Fibroblast of lung (primary cell): ENCODE data around the gene SLC25A44. TPM values are rescaled to one million over a fixed set of nuclear protein-coding genes. Genes with fewer than 3 reads are reported as not detected.

Experiments used
- DNase-seq, 2 donors: peaks; one replicate each; pipeline versions ENCODE4 v3.0.0 to v3.0.0-alpha.2; 2010; ENCODE audit warnings: low read depth in 2 of 2
- H2AFZ ChIP-seq: 2 replicates; pipeline ENCODE4 v1.5.1; 2012; ENCODE audit warnings: low read length, control low read depth, inconsistent platforms
- H3K27ac ChIP-seq: 2 replicates; pipeline ENCODE4 v1.5.1; 2011; ENCODE audit warnings: low read length, control low read depth; ENCODE audit not compliant: insufficient read depth
- H3K27me3 ChIP-seq: 2 replicates; pipeline ENCODE4 v1.5.1; 2011; ENCODE audit warnings: mild to moderate bottlenecking, low read length; ENCODE audit not compliant: control insufficient read depth, insufficient read depth
- H3K36me3 ChIP-seq: 2 replicates; pipeline ENCODE4 v1.5.1; 2011; ENCODE audit warnings: low read length; ENCODE audit not compliant: control insufficient read depth, insufficient read depth
- H3K4me1 ChIP-seq: 2 replicates; pipeline ENCODE4 v1.5.1; 2011; ENCODE audit warnings: low read length; ENCODE audit not compliant: control insufficient read depth, insufficient read depth; ENCODE audit errors: extremely low read depth
- H3K4me2 ChIP-seq: 2 replicates; pipeline ENCODE4 v1.5.1; 2011; ENCODE audit warnings: low read length, control low read depth; ENCODE audit not compliant: insufficient read depth; ENCODE audit errors: extremely low read depth
- H3K4me3 ChIP-seq, 4 experiments: fragments of 200-600 bp in 1 of 4; sonication (generic) in 1 of 4; replicated peaks in 1 of 4; 2 replicates each; pipeline ENCODE4 v1.5.1; 2011 to 2016; ENCODE audit warnings: low read length in 4 of 4, low read depth in 3 of 4, mild to moderate bottlenecking in 3 of 4, control low read depth in 2 of 4, inconsistent platforms in 1 of 4, mixed read lengths in 1 of 4; ENCODE audit not compliant: insufficient read depth in 1 of 4; ENCODE audit errors: control extremely low read depth in 1 of 4
- H3K79me2 ChIP-seq: 2 replicates; pipeline ENCODE4 v1.5.1; 2012; ENCODE audit warnings: mild to moderate bottlenecking, low read length, inconsistent platforms; ENCODE audit not compliant: control insufficient read depth, insufficient read depth
- H3K9ac ChIP-seq: 2 replicates; pipeline ENCODE4 v1.5.1; 2011; ENCODE audit warnings: mild to moderate bottlenecking, low read length, control low read depth; ENCODE audit not compliant: insufficient read depth
- H3K9me3 ChIP-seq: 2 replicates; pipeline ENCODE4 v1.5.1; 2012; ENCODE audit warnings: low read depth, low read length; ENCODE audit not compliant: control insufficient read depth, insufficient read depth
- H4K20me1 ChIP-seq: 2 replicates; pipeline ENCODE4 v1.5.1; 2011; ENCODE audit warnings: low read length; ENCODE audit not compliant: control insufficient read depth, insufficient read depth; ENCODE audit errors: extremely low read depth
- EZH2 ChIP-seq: IDR thresholded peaks from 2 replicates; pipeline ENCODE4 v1.5.1; 2012; ENCODE audit warnings: low read length, control low read depth, mild to moderate bottlenecking; ENCODE audit errors: missing control alignments
- polyA plus RNA-seq, 2 donors: library from polyadenylated mRNA; depleted of rRNA in 1 of 2; stranded (reverse) in 1 of 2; unstranded in 1 of 2; fragments of >200 nt; gene quantifications; 2 replicates each; pipeline ENCODE4 v1.2.1, GENCODE V29; 2011 to 2012; ENCODE audit warnings: missing spikeins in 1 of 2
- total RNA-seq: library from RNA; depleted of rRNA; stranded (reverse); fragments of >200 nt; gene quantifications from 2 replicates; pipeline ENCODE4 v1.2.1, GENCODE V29; 2014
- TF ChIP-seq, protein P1 (sequence below), 2 donors: IDR thresholded peaks in 1 of 2; conservative IDR thresholded peaks in 1 of 2; 1 replicate in 1 of 2; 2 replicates in 1 of 2; pipeline ENCODE4 v1.5.1; 2011 to 2012; ENCODE audit warnings: low read length in 2 of 2, control low read depth in 1 of 2, inconsistent platforms in 1 of 2, low read depth in 1 of 2, mild to moderate bottlenecking in 1 of 2

The SLC25A44 gene
- total and polyA plus RNA-seq, 2 donors (not counting 1 experiment from before 2014, with no cell fraction given) = 8.4 to 32.1 TPM

DNA sequence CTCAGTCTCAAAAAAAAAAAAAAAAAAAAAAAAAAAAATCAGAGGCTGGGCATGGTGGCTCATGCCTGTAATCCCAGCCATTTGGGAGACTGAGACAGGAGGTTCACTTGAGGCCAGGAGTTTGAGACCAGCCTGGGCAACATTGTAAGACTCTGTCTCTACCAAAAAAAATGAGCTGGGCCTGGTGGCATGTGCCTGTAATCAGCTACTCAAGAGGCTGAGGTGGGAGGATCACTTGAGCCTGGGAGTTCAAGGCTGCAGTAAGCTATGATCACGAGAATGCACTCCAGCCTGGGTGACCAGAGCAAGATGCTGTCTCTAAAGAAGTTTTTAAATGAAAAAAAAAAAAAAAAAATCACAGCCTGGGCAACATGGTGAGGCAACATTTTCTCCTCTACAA is 30.2 kb upstream of the SLC25A44 start:
- DNase-seq = no peak
- H3K79me2 ChIP-seq = no peaks in the 10 kb centered on the region
- no peak overlapping the region for H3K4me3 ChIP-seq
- no peaks in the 10 kb centered on the region for H3K4me1 ChIP-seq
- no peaks in the 10 kb centered on the region for H3K27me3 ChIP-seq
- H4K20me1 ChIP-seq = no peaks in the 10 kb centered on the region
- no peak overlapping the region for H2AFZ ChIP-seq
- no peak for TF ChIP-seq EZH2
- TF ChIP-seq, protein P1, sequence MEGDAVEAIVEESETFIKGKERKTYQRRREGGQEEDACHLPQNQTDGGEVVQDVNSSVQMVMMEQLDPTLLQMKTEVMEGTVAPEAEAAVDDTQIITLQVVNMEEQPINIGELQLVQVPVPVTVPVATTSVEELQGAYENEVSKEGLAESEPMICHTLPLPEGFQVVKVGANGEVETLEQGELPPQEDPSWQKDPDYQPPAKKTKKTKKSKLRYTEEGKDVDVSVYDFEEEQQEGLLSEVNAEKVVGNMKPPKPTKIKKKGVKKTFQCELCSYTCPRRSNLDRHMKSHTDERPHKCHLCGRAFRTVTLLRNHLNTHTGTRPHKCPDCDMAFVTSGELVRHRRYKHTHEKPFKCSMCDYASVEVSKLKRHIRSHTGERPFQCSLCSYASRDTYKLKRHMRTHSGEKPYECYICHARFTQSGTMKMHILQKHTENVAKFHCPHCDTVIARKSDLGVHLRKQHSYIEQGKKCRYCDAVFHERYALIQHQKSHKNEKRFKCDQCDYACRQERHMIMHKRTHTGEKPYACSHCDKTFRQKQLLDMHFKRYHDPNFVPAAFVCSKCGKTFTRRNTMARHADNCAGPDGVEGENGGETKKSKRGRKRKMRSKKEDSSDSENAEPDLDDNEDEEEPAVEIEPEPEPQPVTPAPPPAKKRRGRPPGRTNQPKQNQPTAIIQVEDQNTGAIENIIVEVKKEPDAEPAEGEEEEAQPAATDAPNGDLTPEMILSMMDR (conservative IDR thresholded peaks at IDR 0.05 in 1 of 2, IDR thresholded peaks at IDR 0.05 in 1 of 2; ENCODE audit: low read depth in 1 of 2, low read length in 2 of 2) = no peak
- H3K27ac ChIP-seq = no peak overlapping the region
- H3K36me3 ChIP-seq = no peaks in the 10 kb centered on the region
- H3K9ac ChIP-seq = no peak overlapping the region
- no peaks in the 10 kb centered on the region for H3K9me3 ChIP-seq
- no peak overlapping the region for H3K4me2 ChIP-seq

DNA sequence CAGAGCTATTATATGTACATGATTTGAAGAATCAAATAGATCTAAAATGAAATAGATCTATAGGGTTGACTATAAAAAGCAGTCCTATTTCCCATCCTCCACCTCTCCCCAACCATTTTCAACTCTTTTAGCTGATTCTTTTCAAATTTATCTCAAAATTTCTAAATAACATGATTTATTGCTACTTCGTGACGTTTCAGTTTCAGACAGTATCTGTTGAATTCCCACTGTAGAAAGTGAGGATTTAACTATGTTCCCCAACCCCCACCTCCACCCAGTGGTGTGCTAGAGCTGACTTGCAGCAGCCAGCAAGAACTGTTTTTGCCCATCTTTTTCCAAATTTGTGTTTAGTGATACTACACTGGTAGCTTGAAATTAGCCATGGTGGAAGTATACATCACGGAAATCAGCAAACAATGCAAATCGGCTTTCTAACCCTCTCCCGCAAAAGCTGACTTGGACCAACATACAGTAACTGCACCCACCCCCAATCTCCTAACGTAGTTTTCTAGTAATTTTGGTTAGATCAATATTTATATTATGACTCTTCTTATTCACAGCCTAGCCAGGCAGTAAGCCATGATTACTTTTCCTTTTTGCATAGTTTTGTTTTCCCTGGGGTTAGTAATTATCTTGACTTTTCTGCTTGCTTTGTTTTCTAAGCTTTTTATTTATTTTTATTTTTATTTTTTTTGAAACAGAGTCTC is 29.6 kb upstream of the SLC25A44 start:
- no peak overlapping the region for H3K9ac ChIP-seq

DNA sequence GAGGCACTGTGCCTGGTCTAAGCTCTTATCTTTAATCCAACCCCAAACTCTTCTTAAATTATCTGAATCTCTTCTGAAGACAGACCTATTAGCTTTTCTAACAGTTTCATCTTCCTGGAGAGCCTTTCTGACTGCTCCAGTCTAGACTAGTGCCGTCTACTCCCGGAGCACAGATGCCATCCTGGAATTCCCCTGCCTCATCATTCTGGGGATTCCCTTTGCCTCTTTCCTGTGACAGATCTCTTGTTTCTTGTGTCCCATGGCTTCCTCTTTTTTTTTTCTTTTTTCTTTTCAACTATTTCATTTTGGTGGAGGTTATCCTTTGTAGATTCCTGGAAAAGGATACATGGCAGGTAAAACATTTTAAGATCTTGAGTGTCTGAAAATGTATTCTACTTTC is 28.8 kb upstream of the SLC25A44 start:
- no peak overlapping the region for H3K4me3 ChIP-seq
- no peak for DNase-seq

More for the DNA sequence above, 29.6 kb upstream of the SLC25A44 start:
- Histone ChIP-seq H2AFZ (no peak overlapping the region), H3K4me3 (no peak overlapping the region), H3K79me2 (no peaks in the 10 kb centered on the region), H4K20me1 (no peaks in the 10 kb centered on the region), H3K27ac (no peak overlapping the region), H3K4me1 (no peaks in the 10 kb centered on the region), H3K36me3 (no peaks in the 10 kb centered on the region), H3K9me3 (no peaks in the 10 kb centered on the region), H3K4me2 (no peak overlapping the region), H3K27me3 (no peaks in the 10 kb centered on the region)
- no peak for DNase-seq
- no peak for TF ChIP-seq EZH2

More for the DNA sequence above, 28.8 kb upstream of the SLC25A44 start:
- H3K4me2 ChIP-seq = no peak overlapping the region
- TF ChIP-seq, protein P1 (conservative IDR thresholded peaks at IDR 0.05 in 1 of 2, IDR thresholded peaks at IDR 0.05 in 1 of 2; ENCODE audit: low read depth in 1 of 2, low read length in 2 of 2) = no peak
- no peak for TF ChIP-seq EZH2
- H4K20me1 ChIP-seq = no peaks in the 10 kb centered on the region
- H3K27ac ChIP-seq = no peak overlapping the region
- H3K36me3 ChIP-seq = no peaks in the 10 kb centered on the region
- no peak overlapping the region for H3K9ac ChIP-seq
- H3K9me3 ChIP-seq = no peaks in the 10 kb centered on the region
- no peaks in the 10 kb centered on the region for H3K27me3 ChIP-seq
- H3K4me1 ChIP-seq = no peaks in the 10 kb centered on the region
- H3K79me2 ChIP-seq = no peaks in the 10 kb centered on the region
- H2AFZ ChIP-seq = no peak overlapping the region
